GM18508 (cell line): ENCODE data around the gene OXER1.

Source experiments
- ATAC-seq: cut with Tn5 transposase; IDR thresholded peaks from one replicate; pipeline ENCODE4 v1.9.1; 2021; ENCODE audit warnings: moderate number of reproducible peaks; ENCODE audit not compliant: insufficient read depth, unreplicated experiment

Gene OXER1

DNA sequence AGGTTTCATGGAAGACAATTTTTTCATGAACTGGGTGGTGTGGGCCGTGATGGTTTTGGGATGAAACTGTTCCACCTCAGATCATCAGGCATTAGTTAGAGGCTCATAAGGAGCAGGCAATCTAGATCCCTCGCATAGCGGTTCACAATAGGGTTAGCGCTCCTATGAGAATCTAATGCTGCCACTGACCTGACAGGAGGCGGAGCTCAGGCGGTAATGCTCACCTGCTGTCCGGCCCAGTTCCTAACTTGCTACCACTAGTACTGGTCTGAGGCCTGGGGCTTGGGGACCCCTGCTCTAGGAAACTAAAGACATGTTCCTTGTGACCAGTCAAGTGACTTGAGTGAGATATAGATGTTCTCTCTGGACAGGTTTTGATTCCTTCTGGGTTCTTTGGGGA lies 49.2 kb downstream of the OXER1 start:
- ATAC-seq = no peak

DNA sequence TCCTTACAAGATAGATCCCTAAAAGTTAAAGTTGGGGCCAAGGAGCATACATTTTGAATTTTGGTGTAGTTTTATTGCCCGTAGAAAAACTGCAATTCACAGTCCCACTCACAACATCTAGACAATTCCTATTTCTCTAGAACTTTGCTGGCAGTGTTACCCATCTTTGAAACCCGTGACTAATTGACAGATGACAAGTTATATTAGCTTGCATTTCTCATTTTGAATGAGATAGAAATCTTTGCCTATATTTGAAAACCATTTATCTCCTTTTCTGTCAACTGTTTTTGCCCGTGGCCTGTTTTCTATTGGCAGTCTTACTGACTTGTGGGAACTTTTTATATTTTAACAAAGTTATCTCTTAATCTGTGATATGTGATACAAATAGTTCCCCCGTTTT lies 50.0 kb downstream of the OXER1 start:
- ATAC-seq = no peak

GRCh38 chr2:42712934-42713333 lies 51.0 kb downstream of the OXER1 start:
- no peak for ATAC-seq
